ENCODE results near the gene MROH8.

GRCh38 chr20:37090407-37090806, 88.9 kb downstream of the MROH8 start:
- TF ChIP-seq CTCF (IDR thresholded peaks at IDR 0.05; ENCODE audit: poor library complexity) (no peak), EZH2phosphoT487 (IDR thresholded peaks at IDR 0.05; ENCODE audit: low read depth, severe bottlenecking, unreplicated experiment) (no peak), EZH2 (IDR thresholded peaks at IDR 0.05; ENCODE audit: borderline replicate concordance) (no peak)
